T-helper 1 cell treated with Interleukin-12 subunit alpha and Interleukin-12 subunit beta and Interleukin-4 antibody, amounts not matched to agents 30 ng/mL and 1 ng/mL, for 36 hours (primary cell): Measurements from ENCODE around the gene PELO. TPM values are rescaled to one million over a fixed set of nuclear protein-coding genes. Genes with fewer than 3 reads are reported as not detected.

ENCODE experiments used
- intact Hi-C: fragments of 100-400 bp; cut with micrococcal nuclease; formaldehyde crosslinking; loops from one replicate; pipeline ENCODE4 v1.15.1; 2024
- total RNA-seq: library from RNA; stranded (reverse); gene quantifications from 2 replicates; pipeline ENCODE4 v1.2.3, GENCODE V29; 2022

The PELO gene
- total RNA-seq, 1 donor from 2014 or later, result 21.6 TPM

- intact Hi-C loops, result no loop called here
Observed at GRCh38 chr5:52822437-52822836, 34.7 kb downstream of the PELO start.

DNA sequence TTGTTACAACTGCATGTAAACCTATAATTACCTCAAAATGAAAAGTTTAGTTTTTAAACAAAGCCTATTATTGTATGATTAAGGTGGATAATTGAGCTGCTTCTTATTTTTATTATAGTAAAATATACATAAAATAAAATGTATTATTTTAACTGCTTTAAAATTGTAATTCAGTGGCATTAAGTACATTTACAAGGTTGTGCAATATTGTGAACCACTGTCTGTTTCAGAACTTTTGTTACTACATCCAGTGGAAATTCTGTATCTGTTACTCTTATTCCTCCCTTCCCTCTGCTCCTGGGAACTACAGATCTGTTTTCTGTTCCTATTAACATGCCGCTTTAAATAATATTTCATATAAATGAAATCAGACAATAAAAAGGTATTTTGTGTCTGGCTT lies 37.1 kb downstream of the PELO start:
- intact Hi-C loops, result no loop called here

DNA sequence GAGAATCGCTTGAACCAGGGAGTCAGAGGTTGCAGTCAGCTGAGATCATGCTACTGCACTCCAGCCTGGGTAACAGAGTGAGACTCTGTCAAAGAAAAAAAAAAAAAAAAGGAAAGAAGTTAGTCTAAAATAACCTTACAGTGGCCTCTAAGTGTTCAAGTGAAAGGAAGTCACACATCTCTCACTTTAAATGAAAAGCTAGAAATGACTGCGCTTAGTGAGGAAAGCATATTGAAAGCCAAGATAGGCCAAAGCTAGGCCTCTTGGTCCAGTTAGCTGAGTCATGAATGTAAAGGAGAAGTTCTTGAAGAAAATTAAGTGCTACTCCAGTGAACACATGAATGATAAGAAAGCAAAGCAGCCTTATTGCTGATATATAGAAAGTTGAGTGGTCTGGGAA lies 38.1 kb downstream of the PELO start:
- intact Hi-C loops, result no loop called here

DNA sequence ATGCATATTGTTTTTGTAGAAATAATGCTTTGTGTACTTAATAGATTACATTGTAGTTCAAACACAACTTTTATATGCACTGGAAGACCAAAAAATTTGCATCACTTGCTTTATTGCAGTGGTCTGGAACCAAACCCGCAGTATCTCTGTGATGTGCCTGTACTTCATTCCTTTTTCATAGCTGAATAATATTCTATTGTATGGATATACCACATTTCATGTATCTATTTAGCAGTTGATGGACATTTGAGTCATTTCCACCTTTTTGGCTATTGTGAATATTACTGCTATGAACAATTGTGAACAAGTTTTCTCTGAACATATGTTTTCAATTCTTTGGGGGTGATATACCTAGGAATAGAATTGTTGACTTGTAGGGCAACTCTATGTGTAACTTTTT lies 40.1 kb downstream of the PELO start:
- intact Hi-C loops, result no loop called here

GRCh38 chr5:52829664-52830063 lies 41.9 kb downstream of the PELO start:
- intact Hi-C loops, result no loop called here

DNA sequence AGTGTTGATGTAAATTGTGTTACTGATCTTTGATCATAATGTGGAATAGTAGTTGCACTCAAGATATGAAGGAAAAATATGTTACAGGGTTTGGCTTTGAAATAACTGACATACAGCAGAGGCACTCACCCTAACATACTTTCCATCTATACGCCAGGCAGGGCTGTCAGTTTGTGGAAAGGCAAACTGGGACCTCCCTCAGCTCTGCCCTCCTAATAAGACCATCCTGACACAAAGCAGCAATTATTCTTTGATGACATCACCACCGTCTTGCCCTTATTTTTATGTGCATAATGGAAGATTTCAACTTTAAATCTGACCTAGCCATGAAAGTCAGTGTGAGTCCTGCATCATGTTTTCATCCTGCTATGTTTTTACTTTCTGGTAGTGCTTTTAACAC lies 42.9 kb downstream of the PELO start:
- intact Hi-C loops, result no loop called here

DNA sequence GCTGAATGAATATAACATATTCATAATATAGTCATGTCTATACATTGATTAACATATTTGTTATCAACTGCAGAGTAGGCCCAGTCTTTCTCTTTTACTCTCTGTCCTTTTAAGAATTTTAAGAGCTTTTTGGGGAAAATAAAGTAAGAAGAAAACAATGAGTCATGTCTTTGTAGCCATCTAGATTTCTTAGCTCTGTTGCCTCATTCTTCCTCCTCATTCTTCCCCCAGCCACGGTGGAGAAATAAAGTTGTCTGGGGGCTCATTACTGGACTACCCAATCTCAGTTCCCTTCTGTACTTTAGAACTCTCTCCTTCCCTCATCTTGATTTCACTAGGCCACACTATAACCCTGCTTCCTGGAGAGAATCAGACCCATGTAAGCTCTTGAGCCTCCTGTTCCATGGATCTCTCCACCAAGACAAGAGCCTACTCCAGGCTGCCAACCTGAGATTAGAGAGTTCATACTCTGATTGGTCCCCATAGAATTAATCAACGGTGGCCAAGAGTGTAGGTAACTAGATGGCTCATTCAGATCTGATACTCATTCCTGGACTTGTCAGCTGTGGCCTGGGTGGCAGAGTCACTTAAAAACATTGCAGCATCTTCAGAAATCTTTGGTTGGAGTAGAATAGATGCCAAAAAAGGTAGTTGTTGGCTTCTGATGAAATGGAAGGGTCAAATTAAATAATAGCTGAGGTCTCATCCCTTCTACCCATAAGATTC lies 44.2 kb downstream of the PELO start:
- intact Hi-C loops, result no loop called here

DNA sequence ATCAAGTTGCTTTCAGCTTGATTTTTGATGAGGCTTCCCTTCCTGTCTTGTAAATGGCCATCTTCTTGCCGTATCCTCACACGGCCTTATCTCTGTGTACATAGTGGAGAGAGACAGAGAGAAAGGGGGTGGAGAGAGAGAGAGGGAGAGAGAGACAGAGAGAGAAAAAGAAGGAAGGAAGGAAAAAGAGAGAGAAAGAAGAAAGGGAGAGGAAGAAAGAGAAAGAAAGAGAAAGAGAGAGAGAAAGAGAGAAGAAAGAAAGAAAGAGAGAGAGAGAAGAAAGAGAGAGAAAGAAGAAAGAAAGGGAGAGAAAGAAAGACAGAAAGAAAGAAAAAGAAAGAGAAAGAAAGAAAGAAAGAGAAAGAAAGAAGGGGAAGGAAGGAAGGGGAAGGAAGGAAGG lies 46.6 kb downstream of the PELO start:
- intact Hi-C loops, result loop anchor here (1.0 kb wide), 1 partner anchor 19 kb away; no protein-coding TSS in a partner anchor

DNA sequence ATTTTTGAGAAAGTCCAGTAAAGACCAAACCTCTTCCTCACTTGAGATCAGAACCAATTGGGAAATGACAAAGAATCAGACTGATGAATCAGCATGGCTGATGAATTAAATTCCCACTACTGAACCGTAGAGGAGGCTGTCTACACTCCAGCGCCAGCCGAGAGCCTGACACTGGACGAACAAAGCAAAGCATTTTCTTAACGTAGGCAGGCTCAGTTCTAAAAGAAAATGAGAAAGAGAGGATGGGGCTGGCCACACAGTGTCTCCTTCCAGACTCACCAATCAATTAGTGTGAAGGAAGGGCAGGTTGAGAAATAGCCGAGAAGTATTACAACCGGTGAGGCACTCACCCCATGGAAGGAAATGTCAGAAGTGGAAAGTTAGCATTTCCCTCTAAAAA lies 49.4 kb downstream of the PELO start:
- intact Hi-C loops, result no loop called here

Other genes starting within 250 kb of the PELO start
- gene ITGA1, start within 50 bp of the PELO start, total RNA-seq, result 8.3 and 11.3 TPM in 2 replicates
- gene ITGA2, start 201.4 kb downstream of the PELO start, total RNA-seq, result 5.4 and 5.5 TPM in 2 replicates